ENCODE measurements around the gene MS4A6E.
"Not testable (repeated sequence)": the region's sequence is repeated elsewhere in the genome, so short reads cannot be mapped to it uniquely, and the experiment has no call there.

MS4A6E gene

DNA sequence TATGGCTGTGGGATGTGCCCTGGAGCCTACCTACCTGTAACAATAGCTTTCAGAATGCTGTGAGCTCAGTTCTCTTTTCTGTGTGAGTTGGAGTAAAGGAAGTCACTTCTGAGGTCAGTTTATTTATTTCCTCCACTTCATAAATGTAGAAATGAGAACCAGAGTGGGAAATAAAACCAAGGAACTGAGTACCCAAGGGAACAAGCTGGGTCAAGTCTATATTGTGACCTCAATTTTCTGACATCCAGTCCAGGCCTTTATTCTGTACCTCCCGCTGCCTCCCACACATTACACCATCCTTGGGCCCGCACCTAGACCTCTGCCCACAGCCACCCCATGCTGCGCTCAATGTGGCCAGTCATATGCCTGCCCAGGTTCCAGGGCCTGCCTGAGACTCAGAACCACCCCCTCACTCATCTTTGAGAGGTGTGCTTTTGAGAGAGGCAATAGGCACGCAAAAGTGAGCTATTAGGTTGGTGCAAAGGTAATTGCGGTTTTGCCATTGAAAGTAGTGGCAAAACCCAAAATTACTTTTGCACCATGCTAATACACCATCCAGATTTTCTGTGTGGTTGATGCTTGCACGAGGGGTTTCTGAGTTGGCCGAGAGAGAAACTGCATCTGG, 9.8 kb downstream of the MS4A6E start:
- ATAC-seq = no peak
- no peak for DNase-seq

DNA sequence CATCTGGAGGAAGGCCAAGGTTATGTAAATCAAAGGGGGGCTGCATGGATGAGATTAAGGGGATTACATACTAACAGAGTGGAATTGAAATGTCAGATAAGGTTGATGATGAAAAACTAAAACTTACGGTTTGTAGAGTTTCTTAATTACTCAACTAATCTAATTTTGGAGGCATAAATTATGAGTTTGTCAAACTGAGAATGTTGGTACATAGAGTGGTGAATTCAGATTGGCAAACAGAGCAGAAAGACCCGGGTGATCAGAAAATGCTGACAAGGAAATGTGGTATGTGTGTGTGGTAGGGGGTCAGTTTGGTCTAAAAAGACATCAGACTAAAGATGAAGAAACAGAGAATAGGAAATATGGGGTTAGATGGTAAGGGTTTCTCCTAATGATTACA, 11.0 kb downstream of the MS4A6E start:
- no peak for DNase-seq
- ATAC-seq = no peak

DNA sequence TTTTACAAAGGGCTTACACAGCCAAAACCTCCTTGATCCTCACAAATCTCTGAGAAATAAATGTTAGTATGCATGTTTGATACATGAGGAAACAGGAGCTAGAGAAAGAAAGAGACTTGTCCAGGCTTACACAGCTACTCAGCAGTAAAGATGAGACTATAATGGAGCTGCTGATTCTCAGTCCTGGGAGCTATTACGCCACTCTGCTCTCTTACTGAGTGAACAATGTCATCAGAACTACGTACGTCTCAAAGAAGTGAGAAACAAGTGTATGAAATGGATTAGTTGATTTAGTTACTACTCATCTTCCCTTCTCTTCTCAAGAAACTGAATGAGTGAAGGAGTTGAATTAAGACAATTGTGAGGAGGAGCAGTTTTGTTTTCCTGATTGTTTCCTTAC, 12.3 kb downstream of the MS4A6E start:
- ATAC-seq = no peak
- DNase-seq = no peak

GRCh38 chr11:60343094-60343704, 16.1 kb downstream of the MS4A6E start:
- ATAC-seq = no peak
- no peak for DNase-seq

DNA sequence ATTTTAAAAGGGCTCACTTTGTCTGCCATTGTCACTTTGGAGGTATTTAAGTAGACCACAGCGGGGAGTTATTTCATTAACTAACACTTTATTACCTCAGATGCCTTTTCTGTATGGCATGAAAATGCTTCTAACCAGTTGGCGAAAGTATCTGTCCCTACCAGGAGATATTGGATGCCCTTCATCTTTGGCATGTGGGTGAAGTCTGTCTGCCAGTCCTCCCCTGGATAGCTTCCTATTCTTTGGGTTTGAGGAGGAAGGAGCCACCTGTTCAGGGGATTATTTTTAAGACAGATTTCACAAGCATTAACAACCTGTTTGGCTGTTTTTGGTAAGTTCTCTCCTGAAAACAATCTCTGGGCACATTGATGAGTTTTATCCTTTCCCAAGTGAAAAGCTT, 17.1 kb downstream of the MS4A6E start:
- ATAC-seq (no peak), DNase-seq (no peak)

DNA sequence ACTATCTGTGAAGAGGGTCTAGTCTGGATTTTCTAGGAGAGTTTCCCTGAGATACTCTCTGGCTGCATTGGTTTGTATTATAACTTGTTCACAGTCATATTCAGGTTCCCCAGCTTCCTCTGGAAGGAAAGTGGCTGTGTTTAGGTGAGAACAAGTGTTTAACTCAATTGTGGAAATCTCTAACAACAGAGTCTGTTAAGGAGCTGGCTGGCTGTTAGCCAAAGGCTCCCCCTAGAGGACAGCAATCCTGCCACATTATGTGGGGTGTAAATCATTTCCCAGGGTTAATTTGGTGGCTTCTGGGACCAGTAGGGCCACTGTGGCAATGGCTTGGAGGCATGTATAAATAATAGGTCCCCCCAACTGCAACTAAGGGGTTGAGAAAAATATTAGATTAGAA, 18.4 kb downstream of the MS4A6E start:
- ATAC-seq (peak; percentile 32), DNase-seq (peak; percentile 39)

GRCh38 chr11:60347084-60347797, 20.2 kb downstream of the MS4A6E start:
- DNase-seq (no peak), ATAC-seq (no peak)

GRCh38 chr11:60348116-60348515, 21.1 kb downstream of the MS4A6E start:
- ATAC-seq (no peak), DNase-seq (no peak)

DNA sequence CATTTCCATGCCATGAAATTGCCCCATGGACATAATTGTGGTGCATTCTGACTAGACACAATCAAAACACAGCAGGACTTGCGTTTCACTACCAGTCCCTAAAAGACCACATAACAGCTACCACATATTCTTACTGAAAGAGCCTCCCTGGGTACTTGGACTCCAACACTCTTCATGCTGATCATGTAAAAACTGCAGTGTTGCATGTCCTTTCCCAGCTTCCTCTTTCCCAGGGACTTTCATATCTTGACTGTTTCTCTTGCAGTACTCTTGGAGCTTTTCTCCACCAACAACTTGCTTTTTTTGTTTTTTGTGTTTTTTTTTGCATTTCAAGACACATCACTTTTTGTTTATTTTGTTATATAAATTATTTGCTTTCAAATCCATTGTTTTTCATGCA, 22.9 kb downstream of the MS4A6E start:
- DNase-seq (no peak), ATAC-seq (no peak)

DNA sequence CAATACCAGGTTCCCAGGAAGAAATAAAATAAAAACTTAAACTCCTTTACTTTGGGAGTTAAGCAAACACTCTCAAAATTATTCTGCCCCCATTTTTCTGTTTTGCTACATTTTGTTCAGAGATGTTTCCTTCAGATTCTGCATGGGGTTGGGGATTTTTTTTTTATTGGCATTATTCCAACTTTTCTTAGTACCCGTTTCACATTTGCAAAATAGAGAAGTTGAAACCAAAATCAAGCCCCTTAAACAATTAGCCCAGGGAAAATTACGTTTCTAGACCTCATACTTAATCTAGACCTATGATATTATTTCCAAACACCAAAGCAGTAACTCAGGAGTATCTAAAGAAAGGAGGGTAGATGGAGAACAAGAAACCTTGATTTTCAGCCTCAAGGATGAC, 30.7 kb downstream of the MS4A6E start:
- no peak for DNase-seq

DNA sequence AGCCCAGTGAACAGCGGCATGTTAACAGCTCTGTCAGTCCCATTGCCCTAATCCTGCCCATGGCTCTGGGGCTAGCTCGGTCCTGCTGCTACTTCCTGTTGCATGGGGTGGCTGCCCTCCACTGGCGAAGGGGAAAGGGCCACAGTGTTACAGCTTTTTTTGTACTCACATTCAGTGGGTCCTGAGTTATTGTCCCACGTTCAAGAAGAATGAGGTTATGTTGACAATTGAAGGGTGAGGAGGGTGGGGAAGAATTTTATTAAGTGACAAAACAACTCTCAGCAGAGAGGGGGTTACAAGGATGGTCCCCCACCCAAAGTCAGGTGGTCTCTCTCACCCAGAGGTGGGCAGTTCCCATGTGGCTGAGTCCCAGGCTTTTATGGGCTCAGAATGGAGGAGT, 33.6 kb downstream of the MS4A6E start:
- DNase-seq = no peak
- ATAC-seq = no peak

More for the DNA sequence above, 30.7 kb downstream of the MS4A6E start:
- no peak for ATAC-seq

- ATAC-seq (no peak), DNase-seq (no peak)
These were observed 35.2 kb downstream of the MS4A6E start for GRCh38 chr11:60362241-60362640.

DNA sequence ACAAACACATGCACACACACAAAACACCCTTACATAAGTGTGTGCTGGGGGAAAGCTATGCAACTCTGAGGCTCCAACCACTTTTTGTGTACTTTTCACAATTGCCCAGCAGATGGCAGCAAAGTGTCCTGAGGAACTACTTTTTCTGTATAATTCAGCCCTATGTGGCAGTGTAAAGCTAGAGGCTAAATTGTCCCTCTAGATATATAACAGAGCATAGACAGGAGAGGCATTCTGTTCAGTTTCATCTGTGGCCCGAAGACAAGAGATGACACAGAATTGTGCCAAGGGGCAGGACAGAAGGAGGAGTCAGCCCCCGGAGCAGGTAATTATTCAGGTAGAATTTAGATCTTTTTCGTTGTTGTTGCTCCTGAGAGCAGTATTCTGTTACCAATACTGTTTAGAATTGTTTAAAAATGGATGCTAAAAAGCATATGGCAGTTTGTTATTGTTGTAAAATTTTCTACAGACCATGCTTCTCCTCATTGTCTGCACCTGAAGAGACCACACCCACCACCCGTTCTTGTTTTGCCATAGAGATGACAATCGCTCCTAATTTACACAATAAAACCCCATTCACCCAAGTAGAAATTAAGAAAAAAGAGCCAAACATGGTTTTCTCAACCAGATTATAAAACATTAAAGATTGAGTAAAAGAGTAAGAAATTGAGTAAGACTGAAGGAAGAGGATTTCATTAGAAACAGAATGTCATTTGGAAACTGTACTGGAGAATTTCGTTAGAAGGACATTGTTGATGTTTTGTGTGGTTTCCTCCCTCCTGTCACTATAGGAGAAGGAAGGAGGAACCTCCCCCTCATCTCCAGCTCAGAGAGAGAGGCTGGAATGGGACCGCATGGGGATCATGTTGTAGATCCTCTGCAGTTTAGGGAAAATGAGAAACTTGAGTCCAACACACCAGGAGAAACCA, 36.8 kb downstream of the MS4A6E start:
- peak; percentile 52 for ATAC-seq
- peak; percentile 61 for DNase-seq

DNA sequence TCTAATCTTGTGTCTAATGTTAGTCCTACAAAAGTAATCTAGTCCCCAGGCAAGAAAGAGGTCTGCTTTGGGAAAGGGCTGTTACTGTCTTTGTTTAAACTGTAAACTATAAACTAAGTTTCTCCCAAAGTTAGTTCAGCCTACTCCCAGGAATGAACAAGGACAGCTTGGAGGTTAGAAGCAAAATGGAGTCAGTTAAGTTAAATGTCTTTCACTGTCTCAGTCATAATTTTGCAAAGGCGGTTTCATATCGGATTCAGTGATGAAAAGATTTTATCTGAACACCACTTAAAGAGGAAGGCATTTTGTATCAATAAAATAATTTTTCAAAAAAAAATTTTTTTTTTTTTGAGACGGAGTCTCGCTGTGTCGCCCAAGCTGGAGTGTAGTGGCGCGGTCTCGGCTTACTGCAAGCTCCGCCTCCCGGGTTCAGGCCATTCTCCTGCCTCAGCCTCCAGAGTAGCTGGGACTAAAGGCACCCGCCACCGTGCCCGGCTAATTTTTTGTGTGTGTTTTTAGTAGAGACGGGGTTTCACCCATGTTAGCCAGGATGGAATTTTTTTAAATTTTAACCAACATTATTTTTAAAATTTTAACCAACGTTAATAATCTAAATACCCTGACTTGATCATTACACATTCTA, 39.3 kb downstream of the MS4A6E start:
- not testable (repeated sequence) for DNase-seq, ATAC-seq

- ATAC-seq (peak; percentile 67), DNase-seq (no peak)
These were observed 40.0 kb downstream of the MS4A6E start for GRCh38 chr11:60367009-60367408.

DNA sequence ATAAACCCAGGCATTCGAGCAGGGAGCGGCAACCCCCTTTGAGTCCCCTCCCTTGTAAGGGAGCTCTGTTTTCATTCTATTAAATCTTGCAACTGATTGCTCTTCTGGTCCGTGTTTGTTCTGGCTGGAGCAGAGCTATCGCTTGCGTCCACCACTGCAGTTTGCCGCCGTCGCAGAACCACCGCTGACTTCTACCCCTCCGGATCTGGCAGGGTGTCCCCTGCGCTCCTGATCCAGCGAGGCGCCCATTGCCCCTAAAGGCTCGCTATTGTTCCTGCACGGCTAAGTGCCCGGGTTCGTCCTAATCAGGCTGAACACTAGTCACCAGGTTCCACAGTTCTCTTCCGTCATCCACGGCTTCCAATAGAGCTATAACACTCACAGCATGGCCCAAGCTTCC, 40.8 kb downstream of the MS4A6E start:
- no peak for ATAC-seq
- DNase-seq = no peak

GRCh38 chr11:60370252-60370810, 43.3 kb downstream of the MS4A6E start:
- ATAC-seq = no peak
- no peak for DNase-seq

DNA sequence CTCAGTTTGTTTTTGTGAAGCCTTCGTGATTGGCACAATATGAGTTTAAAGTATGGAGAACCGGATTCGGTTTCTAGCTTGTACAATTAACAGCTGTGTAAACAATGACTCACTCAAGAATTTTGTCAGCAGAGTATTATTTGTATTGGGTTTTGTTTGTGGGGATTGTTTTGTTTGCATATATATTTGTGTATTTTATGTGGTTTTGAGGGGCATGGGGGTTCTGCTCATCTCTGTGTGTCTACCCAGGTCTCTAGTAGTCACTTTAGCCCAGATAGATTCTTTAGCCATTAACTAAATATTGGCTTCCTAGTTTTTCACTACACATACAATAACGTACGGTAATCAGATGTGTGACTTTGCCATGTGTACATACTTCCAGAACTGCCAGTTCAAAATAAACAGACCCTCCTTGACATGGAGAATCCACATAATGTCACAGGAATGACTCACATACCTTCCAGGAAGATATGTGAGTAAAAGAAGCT, 43.8 kb downstream of the MS4A6E start:
- DNase-seq = no peak
- no peak for ATAC-seq

- DNase-seq (no peak), ATAC-seq (no peak)
These were observed 44.3 kb downstream of the MS4A6E start for GRCh38 chr11:60371386-60371785.

- ATAC-seq (no peak), DNase-seq (no peak)
These were observed 44.8 kb downstream of the MS4A6E start for GRCh38 chr11:60371854-60372253.

- DNase-seq (no peak), ATAC-seq (no peak)
These were observed 45.7 kb downstream of the MS4A6E start for GRCh38 chr11:60372767-60373166.

DNA sequence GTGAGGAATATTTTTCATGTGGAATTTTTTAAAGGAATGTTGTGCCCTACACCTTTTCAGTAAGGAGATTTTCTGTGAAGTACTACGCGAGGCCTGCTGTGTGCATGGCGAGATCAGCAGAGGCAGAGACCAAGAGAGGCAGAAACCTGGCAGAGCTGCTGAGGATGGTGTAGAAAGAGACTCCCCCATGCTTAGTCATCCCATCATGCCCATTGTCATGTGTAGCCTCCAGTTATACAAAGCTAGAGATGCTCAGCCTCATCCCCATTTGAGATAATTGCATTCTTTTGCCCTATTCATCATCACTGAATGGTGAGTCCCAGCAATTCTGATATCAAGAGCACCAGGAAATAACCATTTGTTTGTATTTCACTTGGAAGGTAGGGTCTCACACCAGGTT, 48.3 kb downstream of the MS4A6E start:
- ATAC-seq (no peak), DNase-seq (no peak)
